HepG2 (cell line): ENCODE data around the gene BAG5. TPM values are rescaled to one million over a fixed set of nuclear protein-coding genes. Genes with fewer than 3 reads are reported as not detected.

Experiments used
- FOXP1 ChIP-seq, 2 experiments: fragments of 450-650 bp in 1 of 2; IDR thresholded peaks; 2 replicates each; pipeline ENCODE4 v1.6.1; 2017 to 2018; ENCODE audit warnings: antibody characterized with exemption in 1 of 2
- NFIB ChIP-seq: sonication (generic); formaldehyde crosslinking; IDR thresholded peaks from 2 replicates; pipeline ENCODE4 v1.9.0; 2021; ENCODE audit warnings: missing genetic modification reagents, mild to moderate bottlenecking, borderline replicate concordance
- ONECUT2 ChIP-seq: sonication (generic); formaldehyde crosslinking; IDR thresholded peaks from 2 replicates; pipeline ENCODE4 v1.4.0; 2020; ENCODE audit warnings: missing genetic modification reagents
- RXRA ChIP-seq: sonication (generic); formaldehyde crosslinking; IDR thresholded peaks from 2 replicates; pipeline ENCODE4 v1.5.1; 2020; ENCODE audit warnings: missing genetic modification reagents
- ZFP62 ChIP-seq: sonication (generic); formaldehyde crosslinking; IDR thresholded peaks from 2 replicates; pipeline ENCODE4 v1.4.0; 2020; ENCODE audit warnings: missing genetic modification reagents
- ZNF451 ChIP-seq: sonication (generic); formaldehyde crosslinking; IDR thresholded peaks from 2 replicates; pipeline ENCODE4 v1.5.0; 2020; ENCODE audit warnings: mild to moderate bottlenecking, missing genetic modification reagents
- ZNF543 ChIP-seq: sonication (generic); formaldehyde crosslinking; IDR thresholded peaks from 2 replicates; pipeline ENCODE4 v1.4.0; 2020; ENCODE audit warnings: mild to moderate bottlenecking, missing genetic modification reagents
- ZNF737 ChIP-seq: sonication (generic); formaldehyde crosslinking; IDR thresholded peaks from 2 replicates; pipeline ENCODE4 v1.5.0; 2020; ENCODE audit warnings: missing genetic modification reagents, mild to moderate bottlenecking, borderline replicate concordance
- ZNF761 ChIP-seq: sonication (generic); formaldehyde crosslinking; conservative IDR thresholded peaks from 2 replicates; pipeline ENCODE4 v1.4.0; 2020; ENCODE audit warnings: mild to moderate bottlenecking, missing genetic modification reagents
- polyA plus RNA-seq, 8 experiments: library from polyadenylated mRNA; depleted of rRNA in 3 of 8; stranded (reverse) in 7 of 8; unstranded in 1 of 8; fragments of >200 nt; fragmentation: Illumina TruSeq in 4 of 8; extraction: Trizol in 4 of 8; gene quantifications; 2 replicates each; pipeline versions ENCODE4 v1.2.1 to v1.2.3, GENCODE V29; 2011 to 2016; ENCODE audit warnings: low read depth in 4 of 8, missing spikeins in 1 of 8, mixed read lengths in 1 of 8; ENCODE audit not compliant: insufficient read depth in 1 of 8
- total RNA-seq, 5 experiments: library from RNA; depleted of rRNA; stranded (reverse); fragments of >200 nt; fragmentation: Illumina TruSeq; extraction: Trizol; gene quantifications; 2 replicates each; pipeline ENCODE4 v1.2.3, GENCODE V29; 2016; ENCODE audit warnings: low read depth in 1 of 5
- TF ChIP-seq, protein P1 (sequence below): IDR thresholded peaks from 2 replicates; pipeline ENCODE4 v1.4.0; 2020; ENCODE audit warnings: mild to moderate bottlenecking, missing genetic modification reagents
- TF ChIP-seq, protein P2 (sequence below): conservative IDR thresholded peaks from 2 replicates; pipeline ENCODE4 v1.6.1; 2018; ENCODE audit warnings: missing genetic modification reagents
- TF ChIP-seq, protein P3 (sequence below): sonication (generic); formaldehyde crosslinking; conservative IDR thresholded peaks from 2 replicates; pipeline ENCODE4 v1.4.0; 2020; ENCODE audit warnings: missing genetic modification reagents
- TF ChIP-seq, protein P4 (sequence below), 2 experiments: sonication (generic) in 1 of 2; formaldehyde crosslinking in 1 of 2; IDR thresholded peaks; 2 replicates each; pipeline versions ENCODE4 v1.6.1 to v1.9.0; 2014 to 2022; ENCODE audit warnings: antibody characterized with exemption in 1 of 2, borderline replicate concordance in 1 of 2, inconsistent platforms in 1 of 2, low read depth in 1 of 2, missing genetic modification reagents in 1 of 2
- TF ChIP-seq, protein P5 (sequence below): sonication (generic); formaldehyde crosslinking; IDR thresholded peaks from 2 replicates; pipeline ENCODE4 v1.4.0; 2020; ENCODE audit warnings: missing genetic modification reagents, borderline replicate concordance

Gene BAG5
- total and polyA plus RNA-seq, 2 of the 13 experiments (the other 11 are each of a cell fraction or from before 2014, with no cell fraction given) = 3.5 to 21.0 TPM

DNA sequence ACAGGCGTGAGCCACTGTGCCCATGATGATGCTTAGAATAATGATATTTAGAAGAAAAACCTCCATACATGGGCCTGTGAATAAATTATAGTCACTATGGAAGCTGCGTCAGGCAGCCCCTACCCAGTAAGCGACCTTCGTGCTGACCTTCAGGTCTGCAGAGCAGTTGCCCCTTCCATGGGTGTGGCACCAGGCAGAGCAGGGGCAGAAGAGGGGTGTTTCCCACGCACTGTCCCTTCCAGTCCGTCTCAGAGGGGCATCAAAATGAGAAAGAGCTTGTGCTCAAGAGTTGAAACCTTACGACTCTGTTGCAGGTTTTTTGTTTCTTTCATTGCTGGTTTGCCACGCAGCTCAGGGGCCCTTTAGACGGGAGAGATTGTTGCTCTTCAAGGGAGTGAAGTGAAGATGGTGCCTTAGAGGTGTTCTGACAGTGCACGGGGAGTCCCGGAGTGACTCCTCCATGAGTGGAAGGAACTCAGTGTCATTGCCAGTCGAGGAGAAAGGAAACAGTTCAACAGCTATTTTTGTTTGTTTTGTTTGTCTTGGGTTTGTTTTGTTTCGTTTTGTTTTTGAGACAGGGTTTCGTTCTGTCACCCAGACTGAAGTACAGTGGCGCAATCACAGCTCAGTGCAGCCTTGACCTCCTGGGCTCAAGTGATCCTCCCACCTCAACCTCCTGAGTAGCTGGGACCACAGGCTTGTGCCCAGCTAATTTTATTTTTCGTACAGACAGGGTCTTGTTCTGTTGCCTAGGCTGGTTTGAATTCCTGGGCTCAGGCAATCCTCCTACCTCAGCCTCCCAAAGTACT is 53.7 kb downstream of the BAG5 start (continued):
- TF ChIP-seq, protein P1, sequence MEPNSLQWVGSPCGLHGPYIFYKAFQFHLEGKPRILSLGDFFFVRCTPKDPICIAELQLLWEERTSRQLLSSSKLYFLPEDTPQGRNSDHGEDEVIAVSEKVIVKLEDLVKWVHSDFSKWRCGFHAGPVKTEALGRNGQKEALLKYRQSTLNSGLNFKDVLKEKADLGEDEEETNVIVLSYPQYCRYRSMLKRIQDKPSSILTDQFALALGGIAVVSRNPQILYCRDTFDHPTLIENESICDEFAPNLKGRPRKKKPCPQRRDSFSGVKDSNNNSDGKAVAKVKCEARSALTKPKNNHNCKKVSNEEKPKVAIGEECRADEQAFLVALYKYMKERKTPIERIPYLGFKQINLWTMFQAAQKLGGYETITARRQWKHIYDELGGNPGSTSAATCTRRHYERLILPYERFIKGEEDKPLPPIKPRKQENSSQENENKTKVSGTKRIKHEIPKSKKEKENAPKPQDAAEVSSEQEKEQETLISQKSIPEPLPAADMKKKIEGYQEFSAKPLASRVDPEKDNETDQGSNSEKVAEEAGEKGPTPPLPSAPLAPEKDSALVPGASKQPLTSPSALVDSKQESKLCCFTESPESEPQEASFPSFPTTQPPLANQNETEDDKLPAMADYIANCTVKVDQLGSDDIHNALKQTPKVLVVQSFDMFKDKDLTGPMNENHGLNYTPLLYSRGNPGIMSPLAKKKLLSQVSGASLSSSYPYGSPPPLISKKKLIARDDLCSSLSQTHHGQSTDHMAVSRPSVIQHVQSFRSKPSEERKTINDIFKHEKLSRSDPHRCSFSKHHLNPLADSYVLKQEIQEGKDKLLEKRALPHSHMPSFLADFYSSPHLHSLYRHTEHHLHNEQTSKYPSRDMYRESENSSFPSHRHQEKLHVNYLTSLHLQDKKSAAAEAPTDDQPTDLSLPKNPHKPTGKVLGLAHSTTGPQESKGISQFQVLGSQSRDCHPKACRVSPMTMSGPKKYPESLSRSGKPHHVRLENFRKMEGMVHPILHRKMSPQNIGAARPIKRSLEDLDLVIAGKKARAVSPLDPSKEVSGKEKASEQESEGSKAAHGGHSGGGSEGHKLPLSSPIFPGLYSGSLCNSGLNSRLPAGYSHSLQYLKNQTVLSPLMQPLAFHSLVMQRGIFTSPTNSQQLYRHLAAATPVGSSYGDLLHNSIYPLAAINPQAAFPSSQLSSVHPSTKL (CRISPR knock-in tag) = peak; percentile 51; the same call in 1 of the 2 replicates
- TF ChIP-seq ZNF451 (no peak), ZFP62 (CRISPR knock-in tag) (no peak), ZNF761 (CRISPR knock-in tag) (no peak), ZNF543 (CRISPR knock-in tag) (no peak), ONECUT2 (CRISPR knock-in tag) (no peak), ZNF737 (CRISPR knock-in tag) (no peak), FOXP1 (IDR thresholded peaks at IDR 0.05) (no peak), FOXP1 (CRISPR knock-in tag; IDR thresholded peaks at IDR 0.05) (peak; percentile 43; the same call in 1 of the 2 replicates), NFIB (CRISPR knock-in tag) (no peak), RXRA (CRISPR knock-in tag) (no peak)
- TF ChIP-seq, protein P2, sequence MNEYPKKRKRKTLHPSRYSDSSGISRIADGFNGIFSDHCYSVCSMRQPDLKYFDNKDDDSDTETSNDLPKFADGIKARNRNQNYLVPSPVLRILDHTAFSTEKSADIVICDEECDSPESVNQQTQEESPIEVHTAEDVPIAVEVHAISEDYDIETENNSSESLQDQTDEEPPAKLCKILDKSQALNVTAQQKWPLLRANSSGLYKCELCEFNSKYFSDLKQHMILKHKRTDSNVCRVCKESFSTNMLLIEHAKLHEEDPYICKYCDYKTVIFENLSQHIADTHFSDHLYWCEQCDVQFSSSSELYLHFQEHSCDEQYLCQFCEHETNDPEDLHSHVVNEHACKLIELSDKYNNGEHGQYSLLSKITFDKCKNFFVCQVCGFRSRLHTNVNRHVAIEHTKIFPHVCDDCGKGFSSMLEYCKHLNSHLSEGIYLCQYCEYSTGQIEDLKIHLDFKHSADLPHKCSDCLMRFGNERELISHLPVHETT (CRISPR knock-in tag) = no peak
- TF ChIP-seq, protein P3, sequence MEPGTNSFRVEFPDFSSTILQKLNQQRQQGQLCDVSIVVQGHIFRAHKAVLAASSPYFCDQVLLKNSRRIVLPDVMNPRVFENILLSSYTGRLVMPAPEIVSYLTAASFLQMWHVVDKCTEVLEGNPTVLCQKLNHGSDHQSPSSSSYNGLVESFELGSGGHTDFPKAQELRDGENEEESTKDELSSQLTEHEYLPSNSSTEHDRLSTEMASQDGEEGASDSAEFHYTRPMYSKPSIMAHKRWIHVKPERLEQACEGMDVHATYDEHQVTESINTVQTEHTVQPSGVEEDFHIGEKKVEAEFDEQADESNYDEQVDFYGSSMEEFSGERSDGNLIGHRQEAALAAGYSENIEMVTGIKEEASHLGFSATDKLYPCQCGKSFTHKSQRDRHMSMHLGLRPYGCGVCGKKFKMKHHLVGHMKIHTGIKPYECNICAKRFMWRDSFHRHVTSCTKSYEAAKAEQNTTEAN (CRISPR knock-in tag) = no peak
- TF ChIP-seq, protein P4, sequence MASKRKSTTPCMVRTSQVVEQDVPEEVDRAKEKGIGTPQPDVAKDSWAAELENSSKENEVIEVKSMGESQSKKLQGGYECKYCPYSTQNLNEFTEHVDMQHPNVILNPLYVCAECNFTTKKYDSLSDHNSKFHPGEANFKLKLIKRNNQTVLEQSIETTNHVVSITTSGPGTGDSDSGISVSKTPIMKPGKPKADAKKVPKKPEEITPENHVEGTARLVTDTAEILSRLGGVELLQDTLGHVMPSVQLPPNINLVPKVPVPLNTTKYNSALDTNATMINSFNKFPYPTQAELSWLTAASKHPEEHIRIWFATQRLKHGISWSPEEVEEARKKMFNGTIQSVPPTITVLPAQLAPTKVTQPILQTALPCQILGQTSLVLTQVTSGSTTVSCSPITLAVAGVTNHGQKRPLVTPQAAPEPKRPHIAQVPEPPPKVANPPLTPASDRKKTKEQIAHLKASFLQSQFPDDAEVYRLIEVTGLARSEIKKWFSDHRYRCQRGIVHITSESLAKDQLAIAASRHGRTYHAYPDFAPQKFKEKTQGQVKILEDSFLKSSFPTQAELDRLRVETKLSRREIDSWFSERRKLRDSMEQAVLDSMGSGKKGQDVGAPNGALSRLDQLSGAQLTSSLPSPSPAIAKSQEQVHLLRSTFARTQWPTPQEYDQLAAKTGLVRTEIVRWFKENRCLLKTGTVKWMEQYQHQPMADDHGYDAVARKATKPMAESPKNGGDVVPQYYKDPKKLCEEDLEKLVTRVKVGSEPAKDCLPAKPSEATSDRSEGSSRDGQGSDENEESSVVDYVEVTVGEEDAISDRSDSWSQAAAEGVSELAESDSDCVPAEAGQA (IDR thresholded peaks at IDR 0.05; ENCODE audit: low read depth) = no peak
- TF ChIP-seq, protein P4 (CRISPR knock-in tag; IDR thresholded peaks at IDR 0.05; ENCODE audit: borderline replicate concordance) = no peak
- TF ChIP-seq, protein P5, sequence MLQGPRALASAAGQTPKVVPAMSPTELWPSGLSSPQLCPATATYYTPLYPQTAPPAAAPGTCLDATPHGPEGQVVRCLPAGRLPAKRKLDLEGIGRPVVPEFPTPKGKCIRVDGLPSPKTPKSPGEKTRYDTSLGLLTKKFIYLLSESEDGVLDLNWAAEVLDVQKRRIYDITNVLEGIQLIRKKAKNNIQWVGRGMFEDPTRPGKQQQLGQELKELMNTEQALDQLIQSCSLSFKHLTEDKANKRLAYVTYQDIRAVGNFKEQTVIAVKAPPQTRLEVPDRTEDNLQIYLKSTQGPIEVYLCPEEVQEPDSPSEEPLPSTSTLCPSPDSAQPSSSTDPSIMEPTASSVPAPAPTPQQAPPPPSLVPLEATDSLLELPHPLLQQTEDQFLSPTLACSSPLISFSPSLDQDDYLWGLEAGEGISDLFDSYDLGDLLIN (CRISPR knock-in tag) = no peak
